Mesenchymal stem cell (in vitro differentiated cells and primary cell): ENCODE measurements around the gene ATAD2B.

Source experiments
- DNase-seq: peaks from one replicate; pipeline ENCODE4 v3.0.0-alpha.2; 2013
- H2AFZ ChIP-seq: one replicate; pipeline ENCODE4 v1.6.1; 2013; ENCODE audit warnings: low read depth, mild to moderate bottlenecking, control low read depth, inconsistent platforms, low read length, moderate library complexity
- H2AK5ac ChIP-seq: 2 replicates; pipeline ENCODE4 v1.6.1; 2013; ENCODE audit warnings: low read length, moderate library complexity, mild to moderate bottlenecking, inconsistent platforms; ENCODE audit not compliant: severe bottlenecking
- H2BK120ac ChIP-seq: one replicate; pipeline ENCODE4 v1.6.1; 2013; ENCODE audit warnings: low read depth, mild to moderate bottlenecking, inconsistent platforms, low read length, moderate library complexity
- H2BK12ac ChIP-seq, 2 experiments: one replicate each; pipeline ENCODE4 v1.6.1; 2013; ENCODE audit warnings: inconsistent platforms in 2 of 2, low read length in 2 of 2, mild to moderate bottlenecking in 2 of 2, moderate library complexity in 2 of 2, control low read depth in 1 of 2
- H2BK15ac ChIP-seq: one replicate; pipeline ENCODE4 v1.6.1; 2013; ENCODE audit warnings: mild to moderate bottlenecking, low read depth, inconsistent platforms; ENCODE audit not compliant: poor library complexity, severe bottlenecking
- H2BK5ac ChIP-seq: 2 replicates; pipeline ENCODE4 v1.6.1; 2013; ENCODE audit warnings: low read depth, mild to moderate bottlenecking, low read length, control low read depth, inconsistent platforms; ENCODE audit not compliant: poor library complexity, severe bottlenecking
- H3K14ac ChIP-seq, 2 experiments: one replicate each; pipeline ENCODE4 v1.6.1; 2013; ENCODE audit warnings: inconsistent platforms in 2 of 2, low read length in 2 of 2, control low read depth in 1 of 2, mild to moderate bottlenecking in 1 of 2, moderate library complexity in 1 of 2
- H3K18ac ChIP-seq, 2 experiments: one replicate each; pipeline ENCODE4 v1.6.1; 2013; ENCODE audit warnings: inconsistent platforms in 2 of 2, low read length in 2 of 2, control low read depth in 1 of 2, low read depth in 1 of 2, mild to moderate bottlenecking in 1 of 2
- H3K23ac ChIP-seq, 2 experiments: one replicate each; pipeline ENCODE4 v1.6.1; 2013; ENCODE audit warnings: inconsistent platforms in 2 of 2, low read length in 2 of 2, mild to moderate bottlenecking in 2 of 2, moderate library complexity in 2 of 2, control low read depth in 1 of 2
- H3K27ac ChIP-seq: 2 replicates; pipeline ENCODE4 v1.5.1; 2013; ENCODE audit warnings: mild to moderate bottlenecking, moderate library complexity, low read length, control low read depth, inconsistent platforms; ENCODE audit not compliant: poor library complexity, severe bottlenecking
- H3K27me3 ChIP-seq, 2 experiments: 2 replicates each; pipeline versions ENCODE4 v1.6.1 to v1.7.0; 2013; ENCODE audit warnings: low read length in 2 of 2, mild to moderate bottlenecking in 2 of 2, moderate library complexity in 2 of 2, control low read depth in 1 of 2, inconsistent platforms in 1 of 2; ENCODE audit not compliant: control insufficient read depth in 1 of 2, insufficient read depth in 1 of 2
- H3K36me3 ChIP-seq, 2 experiments: 2 replicates each; pipeline versions ENCODE4 v1.6.1 to v1.7.0; 2013; ENCODE audit warnings: low read length in 2 of 2, control low read depth in 1 of 2, inconsistent platforms in 1 of 2, low read depth in 1 of 2, mild to moderate bottlenecking in 1 of 2; ENCODE audit not compliant: insufficient read depth in 2 of 2, control insufficient read depth in 1 of 2
- H3K4ac ChIP-seq, 2 experiments: one replicate each; pipeline ENCODE4 v1.6.1; 2013; ENCODE audit warnings: inconsistent platforms in 2 of 2, low read length in 2 of 2, mild to moderate bottlenecking in 2 of 2, moderate library complexity in 2 of 2, control low read depth in 1 of 2, low read depth in 1 of 2
- H3K4me1 ChIP-seq: 2 replicates; pipeline ENCODE4 v1.6.1; 2013; ENCODE audit warnings: low read depth, low read length, control low read depth; ENCODE audit not compliant: control insufficient read depth, insufficient read depth
- H3K4me2 ChIP-seq: 2 replicates; pipeline ENCODE4 v1.6.1; 2013; ENCODE audit warnings: low read length, mild to moderate bottlenecking, inconsistent platforms; ENCODE audit not compliant: poor library complexity, severe bottlenecking
- H3K4me3 ChIP-seq, 2 experiments: 2 replicates each; pipeline versions ENCODE4 v1.5.1 to v1.7.0; 2013; ENCODE audit warnings: low read length in 2 of 2, mild to moderate bottlenecking in 2 of 2, control low read depth in 1 of 2, low read depth in 1 of 2; ENCODE audit not compliant: insufficient read depth in 1 of 2
- H3K79me1 ChIP-seq: replicated peaks from 2 replicates; pipeline ENCODE4 v1.6.1; 2013; ENCODE audit warnings: mild to moderate bottlenecking, control low read depth, low read length, inconsistent platforms; ENCODE audit not compliant: poor library complexity, severe bottlenecking
- H3K9ac ChIP-seq: 2 replicates; pipeline ENCODE4 v1.7.0; 2013; ENCODE audit warnings: mild to moderate bottlenecking, low read length, moderate library complexity
- H3K9me3 ChIP-seq: 2 replicates; pipeline ENCODE4 v1.7.0; 2013; ENCODE audit warnings: mild to moderate bottlenecking, low read length; ENCODE audit not compliant: control insufficient read depth
- H4K8ac ChIP-seq: one replicate; pipeline ENCODE4 v1.6.1; 2013; ENCODE audit warnings: inconsistent platforms, mild to moderate bottlenecking, low read length, moderate library complexity
- H4K91ac ChIP-seq: one replicate; pipeline ENCODE4 v1.6.1; 2013; ENCODE audit warnings: mild to moderate bottlenecking, low read length, inconsistent platforms
- WGBS: methylation state at CpG from one replicate; pipeline ENCODE4 v1.1.7; 2013; ENCODE audit warnings: mixed read lengths; 5-methylcytosine and 5-hydroxymethylcytosine counted together

ATAD2B gene

GRCh38 chr2:23699580-23699925 lies 227.4 kb downstream of the ATAD2B start:
- WGBS = 95% methylated on average over 5 of the region's 5 CpGs
- H3K23ac ChIP-seq = no peak overlapping the region

GRCh38 chr2:23698721-23699579 lies 228.0 kb downstream of the ATAD2B start:
- H2BK12ac ChIP-seq = peak overlapping the region in 1 of 2 experiments; percentile 83
- no peaks in the 10 kb centered on the region for H3K27me3 ChIP-seq
- H2AK5ac ChIP-seq = no peak overlapping the region
- DNase-seq = peak; percentile 61
- H3K4me3 ChIP-seq = no peak overlapping the region
- H3K4me2 ChIP-seq = no peak overlapping the region
- no peak overlapping the region for H3K4ac ChIP-seq
- H4K91ac ChIP-seq = no peak overlapping the region
- no peak overlapping the region for H3K9ac ChIP-seq
- no peak overlapping the region for H3K23ac ChIP-seq
- H3K14ac ChIP-seq = no peak overlapping the region
- no peak overlapping the region for H2BK120ac ChIP-seq
- H3K27ac ChIP-seq = no peak overlapping the region
- no peak overlapping the region for H2AFZ ChIP-seq
- H3K79me1 ChIP-seq = no peaks in the 10 kb centered on the region
- no peak overlapping the region for H2BK5ac ChIP-seq
- WGBS = 87% methylated on average over 17 of the region's 17 CpGs
- peak overlapping the region; percentile 48 to 79 for H3K18ac ChIP-seq
- peaks cover 5% of the 10 kb centered on the region for H3K4me1 ChIP-seq
- H4K8ac ChIP-seq = no peak overlapping the region
- no peak overlapping the region for H2BK15ac ChIP-seq
- peaks cover 8% of the 10 kb centered on the region for H3K9me3 ChIP-seq
- H3K36me3 ChIP-seq = peaks cover 55 to 92% of the 10 kb centered on the region in 2 experiments

More at GRCh38 chr2:23699580-23699925, 227.4 kb downstream of the ATAD2B start:
- Histone ChIP-seq H3K9ac (no peak overlapping the region), H2BK5ac (no peak overlapping the region), H2BK15ac (no peak overlapping the region), H3K4me3 (no peak overlapping the region), H3K79me1 (no peaks in the 10 kb centered on the region), H2AK5ac (no peak overlapping the region), H2BK120ac (no peak overlapping the region), H3K4me1 (peaks cover 5% of the 10 kb centered on the region), H3K14ac (no peak overlapping the region), H4K8ac (no peak overlapping the region), H3K18ac (peak overlapping the region in 1 of 2 experiments; percentile 48), H3K36me3 (peaks cover 61 to 90% of the 10 kb centered on the region in 2 experiments), H3K9me3 (peaks cover 8% of the 10 kb centered on the region), H4K91ac (no peak overlapping the region), H2BK12ac (no peak overlapping the region), H2AFZ (no peak overlapping the region), H3K27me3 (no peaks in the 10 kb centered on the region), H3K27ac (no peak overlapping the region), H3K4ac (no peak overlapping the region), H3K4me2 (no peak overlapping the region)
- no peak for DNase-seq
